Progenitor cell of endocrine pancreas (in vitro differentiated cells): ENCODE data around the gene MNT. TPM values are rescaled to one million over a fixed set of nuclear protein-coding genes. Genes with fewer than 3 reads are reported as not detected.

Experiments used
- DNase-seq: peaks from one replicate; pipeline ENCODE4 v3.0.0; 2021; ENCODE audit warnings: low spot score; ENCODE audit not compliant: unreplicated experiment
- H3K27ac Mint-ChIP-seq: 2 replicates; pipeline ENCODE4 v1.8.0; 2021; ENCODE audit warnings: mild to moderate bottlenecking, moderate library complexity, mixed read lengths
- H3K27me3 Mint-ChIP-seq: 2 replicates; pipeline ENCODE4 v1.8.0; 2021; ENCODE audit warnings: mixed read lengths
- H3K36me3 Mint-ChIP-seq: 2 replicates; pipeline ENCODE4 v1.8.0; 2022; ENCODE audit warnings: mixed read lengths; ENCODE audit not compliant: insufficient read depth
- H3K4me1 Mint-ChIP-seq: 2 replicates; pipeline ENCODE4 v1.8.0; 2021; ENCODE audit warnings: low read depth, mixed read lengths
- H3K4me3 Mint-ChIP-seq: 2 replicates; pipeline ENCODE4 v1.8.0; 2021; ENCODE audit warnings: low read depth, mild to moderate bottlenecking, moderate library complexity, mixed read lengths
- H3K9me3 Mint-ChIP-seq: 2 replicates; pipeline ENCODE4 v1.8.0; 2021; ENCODE audit warnings: low read depth, mixed read lengths
- total RNA-seq: library from RNA; stranded (reverse); gene quantifications from 2 replicates; pipeline ENCODE4 v1.2.1, GENCODE V29; 2021
- TF ChIP-seq, protein P1 (sequence below): fragments of 200-600 bp; sonication (generic); IDR thresholded peaks from one replicate; pipeline ENCODE4 v1.5.0; 2021; ENCODE audit warnings: antibody characterized with exemption, mild to moderate bottlenecking; ENCODE audit not compliant: unreplicated experiment

MNT gene
- total RNA-seq, 1 donor from 2014 or later, result 32.1 TPM

DNA sequence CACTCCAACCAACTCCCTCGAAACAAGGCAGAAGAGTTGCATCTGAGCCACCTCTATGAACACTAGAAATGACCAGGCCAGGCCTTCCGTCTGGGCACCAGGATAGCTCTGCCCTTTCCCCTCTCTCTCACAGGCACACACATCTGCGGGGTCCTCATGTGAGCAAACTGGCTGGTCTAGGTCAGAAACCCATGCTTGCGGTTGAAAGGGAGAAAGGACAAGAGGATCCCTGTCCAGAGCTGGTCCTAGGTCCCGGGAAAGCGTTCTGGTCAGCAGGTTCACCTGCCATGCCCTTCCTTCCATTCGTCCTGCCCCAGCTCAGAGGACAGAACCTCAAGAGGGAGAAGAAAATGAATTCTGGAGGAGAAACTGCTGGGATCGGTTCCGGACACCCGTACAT lies 2.7 kb downstream of the MNT start:
- TF ChIP-seq, protein P1, sequence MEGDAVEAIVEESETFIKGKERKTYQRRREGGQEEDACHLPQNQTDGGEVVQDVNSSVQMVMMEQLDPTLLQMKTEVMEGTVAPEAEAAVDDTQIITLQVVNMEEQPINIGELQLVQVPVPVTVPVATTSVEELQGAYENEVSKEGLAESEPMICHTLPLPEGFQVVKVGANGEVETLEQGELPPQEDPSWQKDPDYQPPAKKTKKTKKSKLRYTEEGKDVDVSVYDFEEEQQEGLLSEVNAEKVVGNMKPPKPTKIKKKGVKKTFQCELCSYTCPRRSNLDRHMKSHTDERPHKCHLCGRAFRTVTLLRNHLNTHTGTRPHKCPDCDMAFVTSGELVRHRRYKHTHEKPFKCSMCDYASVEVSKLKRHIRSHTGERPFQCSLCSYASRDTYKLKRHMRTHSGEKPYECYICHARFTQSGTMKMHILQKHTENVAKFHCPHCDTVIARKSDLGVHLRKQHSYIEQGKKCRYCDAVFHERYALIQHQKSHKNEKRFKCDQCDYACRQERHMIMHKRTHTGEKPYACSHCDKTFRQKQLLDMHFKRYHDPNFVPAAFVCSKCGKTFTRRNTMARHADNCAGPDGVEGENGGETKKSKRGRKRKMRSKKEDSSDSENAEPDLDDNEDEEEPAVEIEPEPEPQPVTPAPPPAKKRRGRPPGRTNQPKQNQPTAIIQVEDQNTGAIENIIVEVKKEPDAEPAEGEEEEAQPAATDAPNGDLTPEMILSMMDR, result no peak
- peaks cover 44% of the 10 kb centered on the region for H3K4me1 Mint-ChIP-seq
- no peaks in the 10 kb centered on the region for H3K27me3 Mint-ChIP-seq
- peak overlapping the region; percentile 93 for H3K4me3 Mint-ChIP-seq
- no peaks in the 10 kb centered on the region for H3K36me3 Mint-ChIP-seq
- DNase-seq, result no peak
- no peaks in the 10 kb centered on the region for H3K9me3 Mint-ChIP-seq
- peak overlapping the region; percentile 100 for H3K27ac Mint-ChIP-seq

DNA sequence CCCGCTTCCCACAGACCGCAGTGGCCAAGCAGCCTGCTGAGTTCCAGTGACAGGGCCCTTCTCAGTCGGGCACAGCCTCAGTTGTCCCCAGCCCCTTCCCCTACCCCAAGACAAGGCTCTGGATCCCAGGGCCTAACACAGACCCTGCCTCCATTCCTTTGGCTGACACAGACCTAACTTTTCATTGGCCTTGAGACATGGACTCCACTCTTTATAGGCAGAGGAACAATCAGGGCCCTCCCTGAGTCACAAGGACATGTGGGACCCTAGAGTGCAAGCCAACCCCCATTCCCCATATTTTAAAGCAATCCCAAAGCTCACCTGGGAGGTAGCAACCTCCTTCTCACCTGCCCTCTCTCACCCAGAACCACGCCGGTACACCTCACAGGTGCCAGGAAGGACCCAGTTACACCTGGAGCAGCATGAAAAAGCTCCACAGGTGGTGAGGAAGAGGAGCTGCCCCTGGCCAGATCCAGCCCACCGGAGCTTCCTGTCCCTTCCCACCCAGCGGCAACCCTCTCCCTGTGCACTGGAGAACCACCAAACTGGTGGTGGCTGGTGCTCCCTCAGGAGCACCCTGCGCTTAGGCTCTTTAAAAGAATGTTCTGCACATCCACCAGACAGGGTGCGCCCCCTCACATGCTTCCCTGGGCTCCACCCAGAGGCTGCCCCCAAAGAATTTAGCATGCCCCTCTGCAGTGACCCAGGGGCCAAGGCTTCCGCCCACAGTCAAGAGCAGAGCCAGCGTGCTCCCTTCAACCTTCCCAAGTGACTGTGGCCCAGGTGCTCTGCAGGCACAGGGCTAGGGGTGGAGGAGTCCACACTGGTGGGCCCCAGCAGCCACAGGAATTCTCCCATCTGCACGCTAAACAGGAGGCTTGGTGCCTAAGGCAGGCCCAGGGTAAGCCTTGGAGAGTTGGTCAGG lies 3.4 kb downstream of the MNT start:
- Mint-ChIP-seq H3K4me1 (peaks cover 42% of the 10 kb centered on the region), H3K27me3 (no peaks in the 10 kb centered on the region), H3K27ac (peak overlapping the region; percentile 100), H3K4me3 (peak overlapping the region; percentile 93), H3K9me3 (no peaks in the 10 kb centered on the region), H3K36me3 (no peaks in the 10 kb centered on the region)
- TF ChIP-seq, protein P1, result no peak
- no peak for DNase-seq

DNA sequence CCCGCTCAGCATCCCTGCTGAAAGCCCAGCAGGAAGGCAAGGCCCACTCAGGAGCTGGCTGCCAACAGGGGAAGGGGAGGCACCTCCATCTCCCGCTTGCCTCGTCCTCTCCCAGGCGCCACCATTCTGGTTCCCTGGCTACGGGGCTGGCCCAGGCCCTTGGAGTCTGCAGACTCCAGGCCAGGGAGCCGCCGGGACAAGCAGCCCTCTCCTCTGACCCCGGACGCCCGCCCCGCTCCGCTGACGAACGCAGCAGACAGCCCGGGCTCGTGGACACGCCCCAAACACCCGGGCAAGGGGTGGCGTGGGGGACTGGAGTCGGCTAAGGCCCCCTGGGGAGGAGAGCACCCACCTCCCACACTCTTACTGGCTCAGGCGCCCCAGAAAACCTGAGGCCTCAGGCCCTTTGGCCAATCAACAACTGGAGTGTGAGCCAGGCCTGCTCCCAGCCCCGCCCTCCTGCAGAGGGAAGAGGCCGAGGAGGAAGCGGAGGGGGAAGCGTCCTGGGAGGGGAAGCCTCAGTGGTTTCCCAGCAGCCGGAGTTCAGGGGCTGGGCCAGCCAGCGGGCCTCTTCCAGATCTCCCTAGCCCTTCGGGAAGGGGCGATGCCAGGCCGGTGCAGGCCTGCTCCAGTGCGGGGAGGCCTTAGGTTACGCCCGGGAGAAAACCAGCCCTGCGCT lies 4.2 kb downstream of the MNT start:
- peak overlapping the region; percentile 100 for H3K27ac Mint-ChIP-seq
- H3K36me3 Mint-ChIP-seq, result no peaks in the 10 kb centered on the region
- TF ChIP-seq, protein P1, result no peak
- H3K27me3 Mint-ChIP-seq, result no peaks in the 10 kb centered on the region
- H3K4me3 Mint-ChIP-seq, result peak overlapping the region; percentile 48
- H3K9me3 Mint-ChIP-seq, result no peaks in the 10 kb centered on the region
- DNase-seq, result peak; percentile 71
- peaks cover 47% of the 10 kb centered on the region for H3K4me1 Mint-ChIP-seq

DNA sequence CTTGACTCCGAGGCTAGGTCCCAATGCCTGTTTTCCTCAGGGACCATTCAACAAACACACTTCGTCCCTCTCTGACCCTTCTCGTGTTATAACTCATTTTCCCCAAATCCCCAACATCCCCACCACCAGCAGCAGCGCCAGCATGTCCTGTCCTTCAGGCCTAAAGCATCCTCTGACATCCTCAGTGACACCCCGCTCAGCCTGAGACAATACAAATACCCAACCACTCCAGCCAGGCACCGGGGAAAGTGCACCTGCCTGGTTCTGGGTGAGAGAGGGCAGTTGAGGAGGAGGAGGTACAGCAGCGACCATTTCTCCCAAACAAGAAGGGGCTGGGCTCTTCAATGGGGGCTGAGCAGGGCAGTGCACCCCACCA lies 4.7 kb downstream of the MNT start:
- no peaks in the 10 kb centered on the region for H3K36me3 Mint-ChIP-seq
- H3K4me3 Mint-ChIP-seq, result peak overlapping the region; percentile 45
- no peak for DNase-seq
- no peaks in the 10 kb centered on the region for H3K27me3 Mint-ChIP-seq
- TF ChIP-seq, protein P1, result no peak
- H3K4me1 Mint-ChIP-seq, result peaks cover 47% of the 10 kb centered on the region
- H3K27ac Mint-ChIP-seq, result peak overlapping the region; percentile 89
- no peaks in the 10 kb centered on the region for H3K9me3 Mint-ChIP-seq
